GM21515 (cell line): ENCODE results near the gene RSPH1.
A peak's percentile ranks its signal among the peaks of the same experiment; 100 is the strongest.

Experiments used
- ATAC-seq: cut with Tn5 transposase; IDR thresholded peaks from one replicate; pipeline ENCODE4 v1.9.1; 2021; ENCODE audit not compliant: unreplicated experiment

RSPH1 gene

DNA sequence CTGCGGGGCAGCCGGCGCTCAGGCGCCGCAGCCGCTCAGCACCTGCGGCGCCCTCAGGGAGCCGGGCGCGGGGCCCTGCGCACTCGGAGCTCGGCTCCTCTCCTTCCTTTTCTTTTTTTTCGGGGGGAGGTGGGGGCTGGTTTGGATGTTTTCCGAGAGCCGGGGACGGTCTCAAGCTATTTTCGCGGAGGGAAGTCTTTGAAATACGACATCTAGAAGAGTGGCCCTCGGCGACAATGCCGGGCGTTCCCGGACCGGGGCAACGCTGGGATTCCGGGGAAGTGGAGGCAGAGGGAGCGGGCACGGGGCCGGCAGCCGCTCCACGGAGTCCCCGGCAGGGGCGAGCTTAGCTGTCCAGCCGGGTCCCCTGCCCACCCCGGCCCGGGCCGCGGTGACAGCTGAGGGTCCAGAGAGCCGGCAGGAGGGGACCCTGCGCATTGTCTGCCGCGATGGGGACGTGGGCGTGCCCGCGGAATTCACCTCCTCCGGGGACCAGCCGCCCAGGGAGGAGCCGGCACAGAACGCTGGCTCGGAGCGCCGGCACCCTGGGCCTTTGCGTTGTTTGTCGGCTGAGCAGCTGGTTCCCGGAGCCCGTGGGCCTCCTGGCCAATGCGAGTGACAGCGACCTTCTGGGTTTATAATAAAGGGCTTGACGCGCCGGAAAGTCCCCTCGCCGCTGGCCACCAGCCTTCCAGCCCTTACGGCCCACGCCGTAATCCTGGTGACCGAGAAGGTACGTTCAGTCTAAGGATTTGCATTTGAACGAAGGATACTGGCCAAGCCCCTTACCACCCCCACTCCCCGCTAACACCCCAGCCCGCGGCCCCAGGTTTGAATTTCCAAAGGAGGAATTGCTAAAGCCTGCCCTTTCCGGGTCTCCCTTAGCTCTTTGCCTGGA lies 18.2 kb upstream of the RSPH1 start:
- ATAC-seq, result peak; percentile 45

DNA sequence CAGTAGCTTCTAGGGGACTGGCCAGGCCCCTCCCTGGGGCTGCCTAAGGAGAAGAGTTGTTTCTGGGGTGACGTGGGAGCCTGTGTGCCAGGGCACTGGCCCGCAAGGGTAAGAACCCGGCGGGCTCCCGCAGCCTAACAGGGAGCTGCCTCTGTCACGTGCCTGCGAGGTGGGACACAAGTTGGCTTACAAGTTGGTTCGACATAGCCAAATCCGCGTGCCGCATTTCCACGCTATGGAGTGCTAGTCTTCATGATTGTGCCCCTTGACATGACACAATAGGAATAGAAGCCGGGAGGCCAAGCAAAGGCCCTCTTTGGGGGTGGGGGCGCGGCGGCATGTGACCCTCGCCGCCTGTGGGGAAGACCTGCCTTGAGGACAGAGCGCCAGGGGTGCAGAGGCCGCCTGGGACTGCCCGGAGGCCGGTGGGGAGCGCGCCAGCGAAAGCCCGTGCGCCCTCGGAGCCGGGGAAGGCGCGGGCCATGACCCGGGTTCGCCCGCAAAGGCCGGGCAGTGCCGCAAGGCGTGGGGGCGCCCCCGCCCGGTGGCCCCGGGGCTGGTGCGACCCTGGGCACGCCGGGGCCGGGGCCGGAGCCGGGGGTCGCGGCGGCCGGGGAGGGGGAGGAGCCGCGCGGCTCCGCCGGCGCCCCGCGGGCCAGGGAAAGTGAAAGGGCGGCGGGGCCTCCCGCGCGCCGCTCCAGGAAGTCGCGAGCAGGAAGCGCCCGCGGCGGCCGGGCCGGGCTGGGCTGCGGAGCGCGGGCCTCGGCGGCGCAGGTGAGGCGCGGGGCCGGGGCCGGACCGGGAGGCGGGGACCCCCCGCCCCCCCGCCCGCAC lies 17.3 kb upstream of the RSPH1 start, which contains the start of gene SLC37A1:
Gene SLC37A1, plus strand, starts transcription at position 702 of the 834 bp plus-strand sequence. CDS start 4,603 bp downstream, outside the sequence.
- ATAC-seq, result peak; percentile 50

DNA sequence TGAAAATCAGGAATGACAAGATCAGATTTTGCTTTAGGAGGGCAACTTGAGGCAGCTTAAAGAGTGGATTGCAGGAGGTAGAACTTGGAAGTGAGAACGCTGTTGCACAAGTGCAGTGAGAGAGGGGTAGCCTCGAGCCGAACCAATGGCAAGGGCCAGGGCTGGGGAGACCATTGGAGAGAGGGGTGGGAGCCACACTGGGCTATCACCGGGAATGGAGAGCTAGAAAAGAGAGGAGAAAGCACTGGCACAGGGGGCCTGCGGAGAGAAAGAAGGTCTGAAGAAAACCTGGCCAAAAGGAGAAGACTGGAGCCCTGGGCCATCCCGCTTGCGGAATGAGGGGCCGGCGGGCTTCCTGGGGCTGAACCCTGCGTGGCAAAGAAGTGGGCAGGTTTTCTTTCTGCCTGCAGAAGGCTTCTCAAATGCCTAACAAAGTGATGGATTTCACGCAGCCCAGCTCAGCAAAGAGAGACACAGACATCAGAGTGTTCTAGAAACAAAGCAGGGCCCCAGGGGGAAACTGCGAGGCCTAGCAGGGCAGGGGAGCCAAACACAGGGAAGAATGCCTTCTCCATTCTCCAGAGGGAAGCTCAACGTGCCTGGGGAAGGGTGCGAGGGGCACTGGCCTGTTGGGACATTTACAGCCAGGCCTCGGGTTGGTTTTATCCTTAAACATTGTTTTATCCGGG lies 16.5 kb upstream of the RSPH1 start:
- no peak for ATAC-seq

DNA sequence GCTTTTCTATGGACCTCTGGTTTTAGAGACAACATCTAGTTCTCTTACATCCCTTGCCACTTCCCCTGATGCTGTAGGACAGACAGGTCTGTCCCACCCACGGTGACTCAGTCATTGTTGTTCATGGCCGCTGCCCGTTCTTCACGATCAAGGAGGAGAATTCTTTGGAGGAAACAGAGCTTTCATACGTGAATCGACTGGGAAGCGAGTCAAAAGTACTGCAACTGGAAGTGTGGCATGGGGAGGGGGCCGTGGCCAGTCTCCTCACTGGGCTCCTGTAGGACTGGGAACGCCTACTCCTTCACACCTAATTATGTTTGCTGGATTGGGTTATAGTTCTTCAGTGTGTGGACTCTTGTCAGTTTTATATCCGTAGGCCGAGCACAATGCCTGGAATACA lies 13.2 kb upstream of the RSPH1 start:
- no peak for ATAC-seq

DNA sequence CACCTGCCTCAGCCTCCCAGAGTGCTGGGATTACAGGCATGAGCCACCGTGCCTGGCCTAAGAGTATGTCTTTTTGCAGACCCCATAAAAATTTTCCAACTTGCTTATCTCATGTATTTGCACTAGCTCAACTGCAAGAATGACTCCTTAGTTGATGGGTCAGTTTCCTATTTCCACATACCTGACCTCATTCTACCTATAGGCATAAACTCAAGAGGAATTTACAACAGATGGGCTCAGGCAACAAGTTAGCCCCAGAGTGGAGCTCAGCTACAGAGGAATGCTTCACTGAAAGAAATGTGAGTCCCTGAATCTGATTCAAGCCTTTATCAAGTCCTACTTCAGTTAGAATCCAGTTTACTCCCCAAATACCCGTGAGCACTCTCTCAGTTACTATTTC lies 12.3 kb upstream of the RSPH1 start:
- no peak for ATAC-seq

DNA sequence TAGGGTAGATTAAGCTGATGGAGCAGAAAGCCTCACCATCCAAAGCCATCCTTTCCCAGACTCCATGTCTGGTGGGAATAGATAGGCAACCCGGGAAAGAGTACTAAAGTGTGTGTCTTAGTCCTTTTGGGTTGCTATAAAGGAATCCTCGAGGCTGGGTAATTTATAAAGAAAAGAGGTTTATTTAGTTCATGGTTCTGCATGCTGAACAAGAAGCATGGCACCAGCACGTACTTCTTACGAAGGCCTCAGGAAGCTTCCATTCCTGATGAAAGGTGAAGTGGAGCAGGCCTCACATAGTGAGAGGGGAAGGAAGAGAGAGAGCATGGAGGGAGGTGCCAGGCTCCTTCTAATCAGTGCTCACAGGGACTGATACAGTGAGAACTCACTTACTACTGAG lies 11.4 kb upstream of the RSPH1 start:
- no peak for ATAC-seq

DNA sequence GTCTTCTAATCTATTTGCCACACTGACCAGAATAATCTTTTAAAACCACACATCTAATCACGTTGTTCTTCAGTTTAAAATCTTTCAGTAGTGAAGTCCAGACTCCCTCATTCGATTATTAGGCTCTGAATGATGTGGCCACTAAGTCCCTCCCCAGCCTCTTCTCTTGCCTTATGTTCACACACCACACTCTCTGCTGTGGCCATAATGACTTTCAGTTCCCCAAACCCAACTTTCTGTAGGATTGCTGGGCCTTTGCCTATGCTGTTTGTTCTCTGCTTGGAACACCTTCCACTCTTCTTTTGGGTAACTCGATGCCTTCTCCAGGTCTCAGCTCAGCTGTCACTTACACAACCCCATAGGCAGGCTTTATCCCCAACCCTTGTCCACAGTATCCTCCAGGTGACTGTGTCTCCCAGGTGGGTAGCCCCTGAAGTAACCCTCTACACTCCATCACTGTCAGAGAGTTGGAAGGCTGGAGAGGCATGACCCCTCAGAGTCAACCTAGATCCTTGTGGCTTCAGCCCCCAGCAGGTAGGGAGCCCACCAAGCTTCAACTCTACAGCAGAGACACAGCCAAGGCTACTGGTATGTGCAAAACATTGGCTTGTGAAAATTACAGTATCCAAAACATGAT lies 9.2 kb upstream of the RSPH1 start:
- peak; percentile 90 for ATAC-seq

DNA sequence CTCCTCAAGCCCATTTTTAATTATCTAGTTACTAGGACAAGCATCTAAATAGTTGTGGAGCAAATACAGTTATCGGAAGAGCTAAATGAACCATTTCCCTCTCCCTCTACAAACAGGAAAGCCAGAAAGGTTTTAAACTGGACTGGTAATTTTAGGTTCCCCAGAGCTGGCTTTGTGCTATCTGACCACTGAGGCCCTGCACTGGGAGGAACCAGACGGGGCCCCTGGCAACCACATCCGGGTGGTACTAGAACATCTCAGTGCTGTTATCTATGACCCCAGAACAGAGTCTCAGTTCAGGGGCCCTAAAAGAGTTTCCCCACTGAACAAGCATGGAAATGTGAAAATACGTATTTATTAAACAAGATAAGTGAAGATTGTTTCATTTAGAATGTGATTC lies 7.7 kb upstream of the RSPH1 start:
- no peak for ATAC-seq

DNA sequence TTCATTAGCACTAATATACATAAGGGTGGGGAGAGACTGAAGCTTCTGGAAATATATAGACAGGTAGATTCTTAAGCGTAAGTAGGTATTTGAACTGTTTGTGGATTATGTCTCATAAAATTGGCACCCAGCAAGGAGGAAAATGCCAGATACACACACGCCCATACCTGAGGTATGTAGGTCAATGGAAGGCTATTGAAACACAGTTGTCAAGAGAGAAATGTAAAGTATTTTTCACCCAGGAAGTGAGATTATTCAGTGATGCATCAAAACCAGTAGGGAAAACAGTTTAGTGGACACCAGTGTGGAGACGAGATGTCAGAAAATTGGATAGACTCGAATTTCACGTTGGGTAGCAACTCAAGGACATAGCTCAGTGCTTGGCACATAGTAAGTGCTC lies 4.7 kb upstream of the RSPH1 start:
- ATAC-seq, result no peak

DNA sequence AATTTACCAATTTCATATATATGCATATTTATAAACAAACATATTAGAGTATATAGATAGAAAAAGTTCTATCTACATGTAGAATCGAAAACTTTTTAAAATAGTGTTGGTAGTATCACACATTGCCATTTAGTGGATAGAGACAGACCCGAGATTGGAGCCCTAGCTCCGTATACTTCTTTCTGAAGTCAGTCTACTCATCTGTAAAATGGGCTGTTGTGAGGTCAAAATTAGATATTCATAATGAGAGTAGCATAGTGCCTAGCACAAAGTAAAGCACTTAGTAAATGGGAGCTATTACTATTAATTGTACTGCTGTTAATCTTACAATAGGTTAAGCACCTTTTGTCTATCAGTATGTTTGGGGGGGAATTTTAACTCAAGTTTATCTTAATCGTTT lies 4.2 kb upstream of the RSPH1 start:
- ATAC-seq, result no peak

DNA sequence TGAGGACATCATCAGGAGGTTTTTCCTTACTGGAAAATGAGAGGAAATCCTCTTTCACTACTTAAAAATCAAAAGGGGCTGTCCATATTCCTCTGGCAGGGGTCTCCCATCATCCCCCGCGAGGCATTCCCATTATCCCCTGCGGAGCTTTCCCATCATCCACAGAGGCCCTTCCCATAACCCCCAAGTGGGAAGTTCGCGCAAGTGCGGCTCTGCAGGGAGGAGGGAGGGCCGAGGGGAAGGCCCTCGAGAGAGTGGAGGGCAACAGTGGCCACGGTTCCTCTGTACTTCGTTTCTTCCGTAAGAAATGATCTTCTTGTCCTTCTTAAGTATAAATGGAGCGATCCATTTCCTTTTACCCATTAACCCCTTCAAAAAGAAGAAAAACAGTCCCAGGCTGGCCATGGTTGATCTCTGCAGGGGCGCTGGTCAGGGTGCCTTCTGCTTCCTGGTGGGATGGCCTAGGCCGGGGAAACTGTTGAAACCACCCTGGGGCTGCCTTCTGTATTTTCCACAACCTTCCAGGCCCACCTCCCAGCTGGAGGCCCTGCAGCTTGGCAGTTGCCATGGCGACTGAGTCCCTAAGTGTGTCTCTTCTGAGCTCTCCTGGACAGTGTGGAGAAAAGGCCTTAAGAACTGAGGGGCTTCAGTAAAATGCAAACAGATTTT lies 3.6 kb upstream of the RSPH1 start:
- ATAC-seq, result no peak

DNA sequence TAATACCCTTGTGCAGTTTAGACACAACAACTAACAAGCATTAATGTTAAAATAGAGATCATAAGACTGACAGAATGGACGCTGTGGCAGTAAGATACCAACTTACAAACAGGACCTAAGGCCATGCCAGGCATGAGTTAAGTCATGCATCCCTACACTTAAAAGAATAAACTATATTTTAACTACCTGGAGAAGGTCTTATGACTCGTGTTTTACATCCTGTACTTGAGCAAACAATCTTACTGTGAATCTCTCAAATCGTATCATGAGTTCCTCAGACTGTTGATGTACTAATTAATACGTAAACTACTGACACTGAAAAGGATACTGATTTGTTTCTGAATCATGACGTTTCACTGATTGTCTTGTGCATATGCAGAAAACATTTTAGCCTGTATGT lies 2.0 kb upstream of the RSPH1 start:
- ATAC-seq, result no peak

DNA sequence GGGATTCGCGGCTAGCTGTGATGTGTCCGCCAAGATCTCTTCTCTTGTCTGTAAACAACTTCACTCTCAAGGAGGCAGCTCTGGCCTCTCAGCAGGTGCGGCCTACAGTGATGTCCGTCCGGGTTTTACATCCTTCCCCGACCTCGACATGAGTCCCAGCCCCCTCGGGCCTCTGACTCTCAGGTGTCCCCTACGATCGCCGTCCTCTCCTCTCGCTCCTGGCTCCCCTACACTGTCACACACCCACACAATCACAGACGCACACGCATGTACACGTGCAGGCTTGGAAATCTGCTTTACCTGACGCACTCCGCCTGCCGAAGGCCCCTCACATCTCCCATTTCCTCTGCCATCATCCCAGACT lies 797 bp upstream of the RSPH1 start:
- peak; percentile 3 for ATAC-seq

DNA sequence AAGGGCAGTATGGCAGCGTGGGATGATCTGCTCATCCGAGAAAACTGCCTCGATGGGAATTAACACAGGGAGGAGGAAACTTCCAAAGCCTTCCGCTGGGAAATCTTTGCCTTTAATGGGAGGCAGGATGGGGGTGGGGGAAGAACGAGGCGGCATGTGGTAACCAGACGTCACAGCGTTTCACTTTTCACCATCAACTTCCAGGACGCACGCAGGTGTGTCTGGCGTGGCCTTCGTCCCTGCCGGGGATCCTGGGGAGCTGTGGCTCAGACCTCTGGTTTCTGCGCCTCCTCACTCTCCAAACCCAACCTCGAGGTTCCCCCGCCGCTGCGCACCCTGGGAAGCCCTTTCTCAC lies 282 bp downstream of the RSPH1 start:
- ATAC-seq, result peak; percentile 15

DNA sequence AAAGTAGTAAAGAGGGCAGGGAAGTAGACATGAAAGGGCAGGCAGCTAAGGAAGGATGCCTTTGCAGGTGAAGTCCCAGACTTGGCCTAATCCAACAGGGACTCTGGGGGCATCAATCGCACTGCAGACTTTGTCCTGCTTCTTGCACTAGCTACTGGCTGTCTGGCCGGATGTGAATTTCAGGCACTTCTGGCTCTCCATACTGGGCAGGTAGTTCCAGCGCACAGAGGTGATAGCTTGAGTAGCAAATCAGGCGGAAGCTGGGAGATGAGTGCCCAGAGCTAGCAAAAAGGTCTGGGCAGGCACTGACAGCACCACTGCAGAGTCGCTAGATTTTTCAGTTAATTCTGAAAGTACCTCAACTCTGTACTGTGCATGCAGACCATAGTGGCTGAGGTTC lies 997 bp downstream of the RSPH1 start:
- no peak for ATAC-seq

DNA sequence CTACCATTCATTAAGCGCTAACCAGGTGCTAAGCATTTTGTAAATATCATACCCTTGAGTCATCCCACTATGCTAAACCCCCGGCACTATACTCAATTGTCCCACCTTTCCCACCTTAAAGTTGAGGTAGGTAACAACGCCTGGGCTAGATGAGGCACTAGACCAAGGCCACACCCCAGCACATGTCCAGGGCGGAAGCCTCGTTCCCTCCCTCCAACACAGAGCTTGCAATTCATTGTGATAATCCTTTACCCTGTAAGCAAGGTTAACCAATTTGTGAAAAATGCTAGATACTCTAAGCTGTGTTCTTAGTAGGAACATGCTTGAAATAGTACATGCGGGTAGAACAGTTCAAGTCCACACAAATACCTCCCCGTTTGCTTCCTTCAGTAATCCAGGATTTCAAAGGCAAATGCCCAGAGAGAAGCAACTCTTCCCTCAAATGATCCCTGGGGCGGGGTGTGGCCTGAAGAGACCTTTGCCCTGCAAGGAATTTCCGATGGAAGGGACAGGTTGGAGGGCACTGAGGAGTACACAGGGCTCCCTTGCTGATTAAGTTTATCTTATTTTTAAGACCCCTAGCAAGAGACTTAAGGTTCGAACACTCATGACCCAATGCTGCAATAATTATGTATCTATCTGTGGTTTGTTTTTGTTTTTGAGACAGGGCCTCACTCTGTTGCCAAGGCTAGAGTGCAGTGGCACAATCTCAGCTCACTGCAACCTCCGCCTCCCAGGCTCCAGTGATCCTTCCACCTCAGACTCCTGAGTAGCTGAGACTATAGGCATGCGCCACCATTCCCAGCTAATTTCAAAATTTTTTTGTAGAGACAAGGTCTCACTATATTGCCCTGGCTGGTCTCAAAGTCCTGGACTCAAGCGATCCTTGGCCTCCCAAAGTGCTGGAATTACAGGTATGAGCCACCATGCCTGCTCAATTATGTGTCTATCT lies 2.6 kb downstream of the RSPH1 start:
- ATAC-seq, result no peak

DNA sequence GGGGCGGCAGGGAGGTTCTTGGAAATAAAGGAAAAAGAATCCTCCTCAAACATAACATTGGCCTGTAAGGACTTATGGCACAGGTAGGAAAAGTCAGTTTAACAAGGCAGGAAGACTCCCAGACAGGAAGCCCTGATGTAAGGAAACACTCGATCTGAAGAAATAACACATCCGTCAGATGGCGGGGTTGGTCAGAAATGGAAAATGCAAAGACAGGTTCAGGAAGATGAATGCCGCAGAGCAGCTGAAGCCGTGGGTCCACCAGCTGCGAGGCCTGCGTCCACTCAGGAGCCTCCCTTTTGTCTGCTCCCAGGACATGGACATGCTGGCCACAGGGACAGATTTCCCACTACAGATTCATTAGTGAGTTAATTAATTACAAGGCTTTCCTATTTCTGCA lies 3.8 kb downstream of the RSPH1 start:
- ATAC-seq, result no peak

DNA sequence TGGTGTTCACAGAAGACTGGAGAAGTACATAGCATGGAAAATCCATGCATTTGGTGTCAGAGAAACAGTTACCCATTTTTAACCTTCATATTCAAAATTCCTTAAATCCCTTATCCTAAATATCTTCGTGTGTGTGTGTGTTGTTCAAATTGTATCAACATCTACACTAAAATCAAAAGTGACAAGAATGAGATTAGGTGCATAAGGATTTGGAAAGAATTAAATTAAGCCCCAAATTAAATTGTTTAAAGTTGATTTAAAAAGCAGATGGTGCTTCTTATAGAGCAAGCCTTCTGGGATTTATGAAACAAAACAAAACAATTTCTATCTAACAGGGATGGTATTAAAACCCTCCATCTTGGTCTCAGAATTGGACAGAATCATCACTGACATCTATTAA lies 4.7 kb downstream of the RSPH1 start:
- no peak for ATAC-seq

DNA sequence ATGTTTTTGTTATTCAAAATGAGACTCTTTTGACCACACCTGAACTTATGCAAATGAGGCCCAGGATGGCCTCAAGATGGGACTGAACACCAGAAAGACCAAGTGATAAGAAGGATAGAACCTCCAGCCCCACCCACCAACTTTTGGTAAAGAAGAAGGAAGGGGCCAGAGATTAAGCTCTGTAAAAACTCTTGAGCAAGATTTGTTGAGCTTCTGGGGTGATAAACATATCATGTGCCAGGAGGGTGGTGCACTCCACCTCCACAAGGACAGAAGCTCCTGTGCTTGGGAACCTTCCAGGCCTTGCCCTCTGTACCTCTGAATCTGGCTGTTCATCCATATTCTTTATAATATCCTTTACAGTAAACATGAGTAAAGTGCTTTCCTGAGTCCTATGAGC lies 5.3 kb downstream of the RSPH1 start:
- no peak for ATAC-seq

DNA sequence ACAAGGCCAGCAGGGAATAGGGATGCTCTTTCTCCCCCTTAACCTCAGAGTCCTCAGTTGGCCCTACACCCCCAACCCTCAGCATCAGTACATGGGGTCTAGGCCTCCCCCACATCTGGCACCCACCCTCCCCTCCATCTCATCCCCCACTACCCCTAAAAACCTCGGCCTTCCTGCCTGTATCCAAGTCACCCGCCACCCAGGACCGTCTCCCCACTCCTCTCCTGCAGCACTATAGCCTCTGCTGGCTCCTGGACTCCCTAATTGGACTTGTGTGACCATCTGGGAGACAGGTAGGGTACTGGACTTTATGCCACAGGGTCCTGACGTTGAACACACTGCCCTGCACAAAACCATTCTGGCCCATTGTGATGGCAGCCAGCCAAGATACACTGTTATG lies 6.0 kb downstream of the RSPH1 start:
- ATAC-seq, result no peak
